Endothelial cell of umbilical vein (primary cell): ENCODE results near the gene CHRNA5. TPM values are rescaled to one million over a fixed set of nuclear protein-coding genes. Genes with fewer than 3 reads are reported as not detected.

Source experiments
- BruUV-seq: library from RNA; stranded (reverse); fragments of 400-500 nt; replicated peaks from 2 replicates; lab custom pipeline; 2021; lab: Mats Ljungman, UMichigan
- CTCF ChIA-PET: fragments of 300-600, 350-600 bp; sonication (Branson Sonifier 250); formaldehyde crosslinking; loops from one replicate; lab custom pipeline; 2021; ENCODE audit warnings: antibody characterized with exemption, inconsistent platforms; lab: Charles Lee
- POLR2A ChIA-PET: fragments of 300-600, 350-600 bp; sonication (Branson Sonifier 250); formaldehyde crosslinking; loops from one replicate; lab custom pipeline; 2021; ENCODE audit warnings: antibody characterized with exemption, inconsistent platforms; lab: Charles Lee
- DNase-seq: peaks from one replicate; pipeline ENCODE4 v3.0.0-alpha.2; 2011; ENCODE audit warnings: low read depth, low spot score
- FAIRE-seq: peaks from 2 replicates; lab custom pipeline; 2011; peaks lifted over from hg19 to GRCh38; lab: Jason Lieb, UNC
- H2AFZ ChIP-seq: 2 replicates; pipeline ENCODE4 v1.6.0; 2012; ENCODE audit warnings: low read depth, low read length, control low read depth, inconsistent platforms
- H3K27ac ChIP-seq: 2 replicates; pipeline ENCODE4 v1.5.1; 2011; ENCODE audit warnings: low read depth, mild to moderate bottlenecking, control low read depth, low read length, moderate library complexity; ENCODE audit not compliant: insufficient read depth
- H3K27me3 ChIP-seq, 2 experiments: 2 replicates each; pipeline versions ENCODE4 v1.6.0 to v1.6.1; 2011; ENCODE audit warnings: low read length in 2 of 2, mixed read lengths in 1 of 2; ENCODE audit not compliant: control insufficient read depth in 2 of 2, insufficient read depth in 2 of 2
- H3K36me3 ChIP-seq, 2 experiments: 2 replicates in 1 of 2; 3 replicates in 1 of 2; pipeline ENCODE4 v1.5.1; 2011; ENCODE audit warnings: low read length in 2 of 2, mild to moderate bottlenecking in 1 of 2, moderate library complexity in 1 of 2; ENCODE audit not compliant: control insufficient read depth in 2 of 2, insufficient read depth in 2 of 2; ENCODE audit errors: extremely low read depth in 1 of 2
- H3K4me1 ChIP-seq: 3 replicates; pipeline ENCODE4 v1.5.1; 2011; ENCODE audit warnings: mild to moderate bottlenecking, low read length; ENCODE audit not compliant: control insufficient read depth, insufficient read depth; ENCODE audit errors: extremely low read depth
- H3K4me2 ChIP-seq: 2 replicates; pipeline ENCODE4 v1.6.1; 2011; ENCODE audit warnings: low read length, control low read depth, mixed read lengths; ENCODE audit not compliant: insufficient read depth
- H3K4me3 ChIP-seq, 3 experiments: fragments of 200-600 bp in 1 of 3; sonication (generic), shearing (Covaris generic) in 1 of 3; replicated peaks in 1 of 3; 2 replicates each; pipeline ENCODE4 v1.5.1; 2011 to 2016; ENCODE audit warnings: control low read depth in 3 of 3, low read length in 3 of 3, mild to moderate bottlenecking in 2 of 3, inconsistent platforms in 1 of 3, low read depth in 1 of 3, moderate library complexity in 1 of 3; ENCODE audit not compliant: insufficient read depth in 1 of 3
- H3K79me2 ChIP-seq: 2 replicates; pipeline ENCODE4 v1.6.0; 2012; ENCODE audit warnings: low read length, inconsistent platforms; ENCODE audit not compliant: control insufficient read depth, insufficient read depth
- H3K9ac ChIP-seq: replicated peaks from 2 replicates; pipeline ENCODE3; 2011; ENCODE audit warnings: low read length, control low read depth; ENCODE audit not compliant: insufficient read depth; ENCODE audit errors: extremely low read depth
- H3K9me1 ChIP-seq: replicated peaks from 3 replicates; pipeline ENCODE4 v1.6.0; 2011; ENCODE audit warnings: mild to moderate bottlenecking, low read length; ENCODE audit not compliant: control insufficient read depth, insufficient read depth; ENCODE audit errors: extremely low read depth
- H3K9me3 ChIP-seq: replicated peaks from 2 replicates; pipeline ENCODE4 v1.5.1; 2012; ENCODE audit warnings: low read length, inconsistent platforms; ENCODE audit not compliant: control insufficient read depth, insufficient read depth
- H4K20me1 ChIP-seq: replicated peaks from 2 replicates; pipeline ENCODE3; 2011; ENCODE audit warnings: mild to moderate bottlenecking, low read length; ENCODE audit not compliant: control insufficient read depth, insufficient read depth; ENCODE audit errors: extremely low read depth
- EZH2 ChIP-seq: IDR thresholded peaks from 2 replicates; pipeline ENCODE4 v1.6.1; 2012; ENCODE audit warnings: borderline replicate concordance, low read depth, mild to moderate bottlenecking, moderate library complexity, low read length, inconsistent platforms; ENCODE audit not compliant: severe bottlenecking
- FOS ChIP-seq: IDR thresholded peaks from 2 replicates; pipeline ENCODE4 v1.6.1; 2011; ENCODE audit warnings: mild to moderate bottlenecking, low read length, moderate library complexity, borderline replicate concordance; ENCODE audit not compliant: insufficient read depth
- GATA2 ChIP-seq: IDR thresholded peaks from 2 replicates; pipeline ENCODE4 v1.7.0; 2011; ENCODE audit warnings: low read depth, mild to moderate bottlenecking, moderate library complexity, mixed read lengths, low read length; ENCODE audit not compliant: insufficient read length, insufficient read depth
- JUN ChIP-seq: IDR thresholded peaks from 2 replicates; pipeline ENCODE4 v1.6.1; 2011; ENCODE audit warnings: borderline replicate concordance, low read depth; ENCODE audit not compliant: insufficient read length, insufficient read depth
- MYC ChIP-seq: IDR thresholded peaks from one replicate; pipeline ENCODE4 v1.6.1; 2011; ENCODE audit warnings: mild to moderate bottlenecking, low read depth, low read length
- POLR2A ChIP-seq: IDR thresholded peaks from 2 replicates; pipeline ENCODE4 v1.6.1; 2012; ENCODE audit warnings: low read depth, mild to moderate bottlenecking, control low read depth, low read length
- POLR2AphosphoS5 ChIP-seq: IDR thresholded peaks from 2 replicates; pipeline ENCODE4 v1.6.1; 2012; ENCODE audit warnings: low read depth, mild to moderate bottlenecking, control low read depth, low read length, moderate library complexity; ENCODE audit not compliant: insufficient read depth
- dilution Hi-C: fragments of 300-500 bp; cut with MboI; formaldehyde crosslinking; loops from one replicate; pipeline ENCODE4 v1.15.0; 2019; ENCODE audit warnings: low sequenced_read_pairs; ENCODE audit not compliant: extremely low pct_ligation_motif_present
- intact Hi-C: fragments of 100-400 bp; cut with micrococcal nuclease; formaldehyde crosslinking; loops from one replicate; pipeline ENCODE4 v1.10.0; 2022
- polyA plus RNA-seq, 4 experiments: library from polyadenylated mRNA; depleted of rRNA in 3 of 4; stranded (reverse) in 3 of 4; unstranded in 1 of 4; fragments of >200 nt; gene quantifications; 2 replicates each; pipeline versions ENCODE4 v1.2.1 to v1.2.3, GENCODE V29; 2011 to 2012; ENCODE audit warnings: missing spikeins in 1 of 4
- total RNA-seq: library from RNA; stranded (reverse); gene quantifications from 2 replicates; pipeline ENCODE4 v1.2.3, GENCODE V29; 2021
- TF ChIP-seq, protein P1 (sequence below), 2 donors: IDR thresholded peaks; 1 replicate in 1 of 2; 2 replicates in 1 of 2; pipeline ENCODE4 v1.5.1; 2011; ENCODE audit warnings: low read length in 2 of 2, mild to moderate bottlenecking in 2 of 2, moderate library complexity in 2 of 2, control low read depth in 1 of 2, inconsistent platforms in 1 of 2, low read depth in 1 of 2; ENCODE audit not compliant: insufficient read depth in 1 of 2; ENCODE audit errors: extremely low read depth in 1 of 2
- TF ChIP-seq, protein P2 (sequence below): IDR thresholded peaks from 2 replicates; pipeline ENCODE4 v1.6.1; 2011; ENCODE audit not compliant: insufficient read depth, insufficient read length

CHRNA5 gene
- total and polyA plus RNA-seq, 2 donors (not counting 3 experiments of a cell fraction or from before 2014, with no cell fraction given) = 6.4 to 12.7 TPM

DNA sequence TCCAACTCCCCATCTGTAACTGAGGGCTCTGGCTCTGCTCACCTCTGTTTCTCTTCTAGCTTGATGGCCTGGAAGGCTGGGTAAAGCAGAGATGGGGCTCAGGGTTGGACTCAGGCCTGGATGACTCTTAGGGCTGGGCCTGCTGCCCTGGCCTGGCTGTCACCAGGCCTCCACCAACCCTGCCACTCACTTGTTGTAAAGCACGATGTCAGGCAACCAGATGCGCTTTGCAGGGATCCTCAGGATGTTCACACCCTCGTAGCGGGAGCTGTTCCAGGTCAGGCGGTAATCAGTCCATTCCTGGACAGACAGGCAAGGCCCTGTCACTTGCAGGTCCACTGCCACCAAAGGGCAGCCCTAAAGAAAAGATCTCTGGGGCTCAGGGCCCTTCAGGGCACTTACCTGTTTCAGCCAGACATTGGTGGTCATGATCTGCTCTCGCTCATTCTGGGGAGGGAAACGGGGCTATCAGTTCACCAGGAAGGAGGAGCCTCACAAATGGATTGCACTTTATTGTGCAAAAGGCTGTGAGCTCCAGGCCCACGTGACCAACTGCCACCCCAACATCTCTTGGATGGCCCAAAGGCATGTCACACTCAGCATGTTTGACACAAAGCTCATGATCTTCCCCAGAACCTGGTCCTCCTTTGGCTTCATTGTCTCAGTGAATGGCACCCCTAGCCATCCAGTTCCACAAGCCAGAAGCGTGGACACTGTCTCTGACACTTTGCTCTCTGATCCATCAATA, 65.7 kb downstream of the CHRNA5 start:
- TF ChIP-seq MYC (no peak), EZH2 (no peak), GATA2 (no peak), FOS (no peak), POLR2A (no peak), POLR2AphosphoS5 (no peak), JUN (no peak)
- TF ChIP-seq, protein P1, sequence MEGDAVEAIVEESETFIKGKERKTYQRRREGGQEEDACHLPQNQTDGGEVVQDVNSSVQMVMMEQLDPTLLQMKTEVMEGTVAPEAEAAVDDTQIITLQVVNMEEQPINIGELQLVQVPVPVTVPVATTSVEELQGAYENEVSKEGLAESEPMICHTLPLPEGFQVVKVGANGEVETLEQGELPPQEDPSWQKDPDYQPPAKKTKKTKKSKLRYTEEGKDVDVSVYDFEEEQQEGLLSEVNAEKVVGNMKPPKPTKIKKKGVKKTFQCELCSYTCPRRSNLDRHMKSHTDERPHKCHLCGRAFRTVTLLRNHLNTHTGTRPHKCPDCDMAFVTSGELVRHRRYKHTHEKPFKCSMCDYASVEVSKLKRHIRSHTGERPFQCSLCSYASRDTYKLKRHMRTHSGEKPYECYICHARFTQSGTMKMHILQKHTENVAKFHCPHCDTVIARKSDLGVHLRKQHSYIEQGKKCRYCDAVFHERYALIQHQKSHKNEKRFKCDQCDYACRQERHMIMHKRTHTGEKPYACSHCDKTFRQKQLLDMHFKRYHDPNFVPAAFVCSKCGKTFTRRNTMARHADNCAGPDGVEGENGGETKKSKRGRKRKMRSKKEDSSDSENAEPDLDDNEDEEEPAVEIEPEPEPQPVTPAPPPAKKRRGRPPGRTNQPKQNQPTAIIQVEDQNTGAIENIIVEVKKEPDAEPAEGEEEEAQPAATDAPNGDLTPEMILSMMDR (IDR thresholded peaks at IDR 0.05; ENCODE audit: extremely low read depth in 1 of 2, insufficient read depth in 1 of 2, low read depth in 1 of 2, low read length in 2 of 2) = no peak
- TF ChIP-seq, protein P2, sequence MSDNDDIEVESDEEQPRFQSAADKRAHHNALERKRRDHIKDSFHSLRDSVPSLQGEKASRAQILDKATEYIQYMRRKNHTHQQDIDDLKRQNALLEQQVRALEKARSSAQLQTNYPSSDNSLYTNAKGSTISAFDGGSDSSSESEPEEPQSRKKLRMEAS = no peak
- H2AFZ ChIP-seq = no peak overlapping the region
- H3K9me1 ChIP-seq = no peaks in the 10 kb centered on the region
- ChIA-PET POLR2A (no interaction called here), CTCF (interaction anchor here (1.1 to 1.3 kb wide), 4 partner anchors 8 to 109 kb away, joined by 3 to 6 read pairs (median 4); no protein-coding TSS in a partner anchor)
- FAIRE-seq (no peak), DNase-seq (no peak)
- H3K9ac ChIP-seq = no peak overlapping the region
- BruUV-seq = no TSS peak
- no peaks in the 10 kb centered on the region for H3K79me2 ChIP-seq
- H3K4me2 ChIP-seq = no peak overlapping the region
- H3K36me3 ChIP-seq = no peaks in the 10 kb centered on the region
- peaks cover 5 to 9% of the 10 kb centered on the region in 2 experiments for H3K27me3 ChIP-seq
- no peaks in the 10 kb centered on the region for H4K20me1 ChIP-seq
- no peak overlapping the region for H3K4me3 ChIP-seq
- H3K9me3 ChIP-seq = no peaks in the 10 kb centered on the region
- H3K27ac ChIP-seq = no peak overlapping the region
- no peaks in the 10 kb centered on the region for H3K4me1 ChIP-seq
- intact Hi-C loops = no loop called here
- dilution Hi-C loops = no loop called here
